Occipital lobe (tissue), 2 donors: ENCODE results near the gene CNGB1. TPM values are rescaled to one million over a fixed set of nuclear protein-coding genes. Genes with fewer than 3 reads are reported as not detected.
"Not testable (repeated sequence)": the region's sequence is repeated elsewhere in the genome, so short reads cannot be mapped to it uniquely, and the experiment has no call there.

Experiments
- DNase-seq: peaks from one replicate; lab custom pipeline; 2025; lab: John Stamatoyannopoulos, UW
- total RNA-seq: library from RNA; depleted of rRNA; stranded (reverse); fragments of >200 nt; gene quantifications from one replicate; pipeline ENCODE4 v1.2.3, GENCODE V29; 2014

CNGB1 gene
- total RNA-seq, 1 donor from 2014 or later = not detected

DNA sequence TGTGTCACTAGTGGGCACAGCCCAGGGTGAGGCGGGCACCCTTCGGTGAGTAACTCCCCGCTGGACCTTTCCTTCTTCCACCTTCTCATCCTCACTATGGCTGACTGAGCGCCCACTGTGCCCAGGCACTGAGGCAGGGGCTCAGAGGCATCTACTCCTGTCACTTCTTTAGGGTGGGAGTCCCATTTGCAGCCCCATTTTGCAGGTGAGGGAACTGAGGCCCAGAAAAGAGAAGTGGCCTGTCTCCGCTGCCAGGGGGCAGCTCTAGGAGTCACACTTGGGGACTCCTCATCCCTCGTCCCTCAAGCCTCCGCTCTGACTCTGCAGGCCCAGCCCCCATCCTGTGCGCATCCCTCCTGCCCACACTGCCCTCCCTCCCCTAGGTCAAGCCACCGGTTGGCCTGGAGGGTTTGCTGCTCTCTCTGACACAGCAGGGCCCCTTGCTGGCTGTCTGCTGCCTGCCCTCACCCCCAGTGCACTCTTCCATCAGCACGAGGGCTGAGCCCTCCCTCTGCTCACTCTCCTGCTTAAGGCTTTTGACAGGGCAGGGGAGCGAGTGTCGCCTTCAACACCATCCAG is 62.4 kb downstream of the CNGB1 start:
- no peak for DNase-seq

GRCh38 chr16:57906382-57907316 is 64.3 kb downstream of the CNGB1 start:
- DNase-seq = no peak

GRCh38 chr16:57904101-57904500 is 66.8 kb downstream of the CNGB1 start:
- no peak for DNase-seq

- DNase-seq = no peak
These were observed 67.3 kb downstream of the CNGB1 start for GRCh38 chr16:57903656-57904055.

- DNase-seq = no peak
These were observed 69.4 kb downstream of the CNGB1 start for GRCh38 chr16:57901480-57902069.

DNA sequence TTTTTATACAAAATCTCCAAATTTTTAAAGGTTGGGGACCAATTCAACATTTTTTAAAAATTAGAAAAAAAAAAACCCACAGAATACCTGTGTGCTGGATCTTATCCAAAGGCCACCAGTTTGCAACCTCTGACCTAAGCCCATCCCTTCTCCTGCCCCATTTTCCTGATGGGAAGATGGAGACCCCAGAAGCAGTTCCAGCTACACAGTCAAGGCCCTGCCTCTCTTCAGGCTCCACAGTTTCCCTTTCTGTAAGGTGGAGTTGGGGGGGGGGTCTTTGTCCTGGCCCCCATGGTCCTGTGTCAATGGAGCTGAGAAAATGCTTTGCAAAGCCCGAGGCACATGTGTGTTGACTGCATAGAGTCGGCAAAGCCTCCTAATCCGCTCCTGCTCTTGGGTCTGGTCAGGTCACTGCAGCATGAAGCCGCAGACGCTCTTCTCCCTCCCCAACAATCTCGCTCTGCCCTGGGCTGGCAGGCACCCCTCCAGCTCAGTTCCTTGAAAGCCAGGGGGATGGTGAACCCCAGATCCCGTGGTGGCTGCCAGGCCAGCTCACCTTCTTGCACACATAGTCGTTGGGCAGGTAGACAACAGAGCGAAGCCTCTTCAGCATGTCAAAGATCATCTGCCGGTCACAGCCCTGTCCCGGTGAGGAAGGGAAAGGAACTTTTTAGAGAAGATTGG is 70.0 kb downstream of the CNGB1 start:
- no peak for DNase-seq

DNA sequence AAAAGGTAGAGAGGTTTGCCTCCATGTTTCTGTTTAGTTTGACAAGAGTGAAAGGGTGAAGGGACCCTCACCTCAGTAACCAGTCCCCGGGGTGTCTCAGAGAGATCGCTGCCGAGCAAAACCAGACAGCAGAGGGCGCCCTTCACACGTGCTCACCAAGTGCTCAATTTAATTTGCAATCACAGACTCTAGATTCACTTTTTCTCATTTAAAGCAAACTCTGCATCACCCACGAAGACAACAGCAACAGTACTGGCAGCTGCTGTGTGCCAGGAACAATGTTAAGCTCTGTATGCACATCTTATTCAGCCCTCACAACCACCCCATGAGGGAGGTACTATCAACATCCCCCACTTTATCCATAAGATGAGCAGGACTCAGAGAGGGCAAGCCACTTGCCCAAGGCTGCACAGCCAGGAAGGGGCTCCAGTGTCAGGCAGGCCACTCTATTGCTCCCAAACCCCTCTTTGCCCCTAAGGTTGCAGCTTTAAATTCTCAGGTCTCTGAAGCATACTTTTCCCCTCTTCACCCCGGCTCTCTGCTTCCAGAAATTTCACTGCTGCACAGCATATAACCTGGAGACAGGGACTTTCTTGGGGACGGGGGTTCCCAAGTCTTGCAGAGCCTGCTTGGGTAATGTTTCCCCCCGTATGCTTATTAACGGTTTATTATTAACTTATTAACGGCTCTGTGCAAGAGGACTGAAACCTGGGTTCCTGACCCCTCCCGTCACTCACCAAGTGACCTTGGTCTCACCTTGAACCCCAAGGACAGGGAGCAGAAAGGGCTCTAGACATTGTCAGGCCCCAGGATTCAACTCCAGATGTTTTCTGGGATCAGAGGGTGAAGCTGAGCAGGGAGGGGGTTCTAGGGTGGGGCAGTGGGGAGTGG is 70.9 kb downstream of the CNGB1 start:
- peak; percentile 39 for DNase-seq

DNA sequence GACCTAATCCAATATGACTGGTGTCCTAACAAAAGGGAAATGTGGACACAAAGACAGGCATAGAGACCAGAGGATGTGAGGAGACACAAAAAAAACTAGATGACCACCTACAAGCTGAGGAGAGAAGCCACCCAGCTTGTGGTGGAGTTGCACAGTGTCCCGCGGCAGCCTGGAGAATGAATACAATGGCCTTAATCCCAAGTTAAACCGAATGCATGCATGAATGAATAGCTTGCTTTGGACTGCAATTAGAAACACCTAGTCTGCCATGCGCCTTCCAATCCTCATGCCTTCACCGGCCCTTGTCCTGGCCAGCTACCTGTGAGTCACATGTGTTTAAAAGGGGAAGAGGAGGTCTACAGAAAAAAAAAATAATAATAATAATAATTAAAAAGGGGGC is 72.0 kb downstream of the CNGB1 start:
- no peak for DNase-seq

GRCh38 chr16:57897996-57898395 is 72.9 kb downstream of the CNGB1 start:
- DNase-seq = no peak

DNA sequence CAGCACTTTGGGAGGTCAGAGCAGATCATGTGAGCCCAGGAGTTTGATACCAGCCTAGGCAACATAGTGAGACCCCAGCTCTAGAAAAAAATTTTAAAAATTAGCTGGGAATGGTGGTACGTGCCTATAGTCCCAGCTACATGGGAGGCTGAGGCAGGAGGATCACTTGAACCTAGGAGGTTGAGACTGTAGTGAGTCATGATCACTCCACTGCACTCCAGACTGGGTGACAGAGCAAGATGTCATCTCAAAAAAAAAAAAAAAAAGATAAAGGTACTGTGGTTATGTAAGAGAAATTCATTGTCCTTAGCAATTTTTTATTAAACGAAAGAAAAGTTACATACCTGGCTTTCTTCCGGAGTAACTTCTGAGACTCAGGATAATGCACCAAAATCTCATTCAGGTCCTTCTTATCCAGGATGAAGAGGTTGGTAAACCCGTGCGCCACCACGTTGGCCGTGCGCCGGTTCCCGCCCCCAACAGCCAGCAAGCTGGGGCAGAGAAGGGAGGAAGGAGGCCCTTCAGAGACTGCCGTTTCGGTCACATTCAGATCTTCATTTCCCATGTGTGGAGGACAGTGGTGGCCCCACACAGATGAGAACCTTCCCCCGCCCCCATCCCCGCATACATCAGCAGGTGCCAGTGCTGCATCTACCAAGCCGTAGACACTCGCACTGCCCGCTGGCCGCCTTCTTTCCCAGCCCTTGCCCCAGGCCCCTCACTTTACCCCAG is 73.7 kb downstream of the CNGB1 start:
- DNase-seq = no peak

DNA sequence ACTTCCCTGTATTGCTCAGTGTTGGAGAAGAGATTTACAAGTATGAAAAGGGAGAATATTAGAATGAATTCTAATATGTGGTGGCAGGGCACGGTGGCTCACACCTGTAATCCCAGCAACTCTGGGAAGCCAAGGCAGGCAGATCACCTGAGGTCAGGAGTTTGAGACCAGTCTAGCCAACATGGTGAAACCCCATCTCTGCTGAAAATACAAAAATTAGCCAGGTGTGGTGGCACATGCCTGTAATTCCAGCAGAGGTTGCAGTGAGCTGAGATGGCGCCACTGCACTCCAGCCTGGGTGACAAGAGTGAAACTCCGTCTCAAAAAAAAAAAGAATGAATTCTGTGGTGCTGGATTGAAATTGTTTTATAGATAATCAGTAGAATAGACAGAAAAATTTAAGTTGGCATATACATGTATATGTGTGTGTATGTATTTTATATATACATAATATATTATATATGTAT is 75.8 kb downstream of the CNGB1 start:
- not testable (repeated sequence) for DNase-seq

DNA sequence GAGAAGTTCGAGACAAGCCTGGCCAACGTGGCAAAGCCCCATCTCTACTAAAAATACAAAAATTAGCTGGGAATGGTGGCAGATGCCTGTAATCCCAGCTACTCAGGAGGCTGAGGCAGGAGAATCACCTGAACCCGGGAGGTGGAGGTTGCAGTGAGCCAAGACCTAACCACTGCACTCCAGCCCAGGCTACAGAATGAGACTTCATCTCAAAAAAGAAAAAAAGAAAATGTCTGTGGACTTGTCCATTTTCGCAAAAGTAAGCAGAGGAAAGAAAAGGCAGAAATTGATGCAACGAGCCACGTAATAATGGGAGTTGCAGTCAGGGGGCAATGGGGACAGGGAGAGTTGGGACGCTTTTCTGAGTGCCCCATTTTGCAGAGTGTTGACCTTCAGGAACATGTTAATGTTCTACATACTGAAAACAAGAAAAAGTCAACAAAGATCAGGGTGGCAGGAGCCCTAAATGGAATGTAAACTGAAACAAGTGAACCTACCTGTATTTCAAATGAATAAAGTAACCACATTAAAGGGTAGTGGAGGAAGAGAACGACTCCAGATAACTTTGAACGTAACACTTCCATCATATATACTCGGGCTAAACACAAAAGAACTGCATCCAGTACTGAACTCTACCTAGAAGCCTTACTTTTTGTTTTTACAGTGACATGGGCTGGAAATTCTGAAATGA is 76.4 kb downstream of the CNGB1 start:
- DNase-seq = no peak

GRCh38 chr16:57893559-57894389 is 77.2 kb downstream of the CNGB1 start:
- no peak for DNase-seq

DNA sequence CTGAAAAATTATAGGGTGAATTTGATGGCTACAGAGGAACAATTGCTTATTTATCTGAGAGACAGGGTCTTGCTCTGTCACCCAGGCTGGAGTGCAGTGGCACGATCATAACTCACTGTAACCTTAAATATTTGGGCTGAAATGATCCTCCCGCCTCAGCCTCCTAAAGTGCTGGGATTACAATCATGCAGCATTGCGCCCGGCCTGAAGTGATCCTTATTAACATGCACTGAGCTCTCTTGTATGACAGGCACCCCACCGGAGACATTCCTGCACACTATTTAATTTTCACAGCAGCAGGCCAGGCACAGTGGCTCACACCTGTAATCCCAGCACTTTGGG is 77.7 kb downstream of the CNGB1 start:
- no peak for DNase-seq

DNA sequence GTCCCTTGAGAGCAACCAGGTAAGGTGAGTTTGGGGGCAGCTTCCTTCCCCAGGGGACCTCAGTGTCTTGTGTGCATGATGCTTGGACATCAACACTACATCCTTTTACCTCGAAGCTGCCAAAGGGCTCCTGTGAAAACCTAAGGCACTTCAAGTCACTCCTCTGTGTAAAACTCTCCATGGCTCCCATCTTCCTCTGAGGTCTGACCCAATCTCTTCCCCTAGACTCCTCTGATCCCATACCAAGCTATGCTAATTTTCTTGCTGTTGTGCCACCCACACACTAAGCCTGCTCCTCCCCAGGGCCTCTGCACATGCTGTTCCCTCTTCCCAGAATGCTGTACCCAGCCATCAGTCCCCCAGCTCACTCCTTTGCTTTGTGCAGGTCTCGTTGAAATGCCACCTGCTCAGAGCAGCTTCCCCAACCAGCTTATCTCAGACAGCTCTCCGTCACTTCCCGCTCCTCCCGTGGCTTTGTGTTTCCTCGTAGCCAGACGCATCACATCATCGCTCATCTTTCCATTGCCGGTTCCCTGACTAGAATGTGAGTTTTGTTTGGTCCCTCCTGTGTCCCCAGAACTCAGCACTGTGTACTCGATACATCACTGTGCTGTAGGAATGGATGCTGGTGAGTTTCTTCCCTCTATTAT is 78.4 kb downstream of the CNGB1 start:
- no peak for DNase-seq

DNA sequence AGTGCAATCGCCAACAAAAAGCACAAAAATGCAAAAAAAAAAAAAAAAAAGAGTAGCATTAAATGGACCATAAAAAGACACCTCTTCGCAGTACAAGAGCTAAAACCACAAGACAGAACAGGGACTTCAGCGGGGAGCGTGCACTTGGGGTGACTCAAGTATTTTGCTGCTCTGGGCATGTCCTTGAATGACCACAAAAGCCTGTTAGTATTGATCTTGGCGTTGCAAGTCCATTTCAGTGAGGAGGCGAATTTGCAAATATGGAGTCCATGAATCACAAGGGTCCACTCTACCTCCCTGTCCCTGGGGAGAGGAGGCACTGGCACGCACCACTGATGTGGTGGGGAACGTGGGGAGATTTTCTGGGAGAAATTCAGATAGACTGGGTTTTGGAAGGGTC is 78.9 kb downstream of the CNGB1 start:
- DNase-seq = no peak

- no peak for DNase-seq
These were observed 80.2 kb downstream of the CNGB1 start for GRCh38 chr16:57890752-57891111.
